ENCODE measurements around the gene PIEZO2. TPM values are rescaled to one million over a fixed set of nuclear protein-coding genes. Genes with fewer than 3 reads are reported as not detected.

PIEZO2 gene
- total RNA-seq, 1 donor from 2014 or later, result 1.7 TPM

- no peaks in the 10 kb centered on the region for H3K9me3 Mint-ChIP-seq (ENCODE audit: low read depth)
- H3K36me3 Mint-ChIP-seq (ENCODE audit: insufficient read depth), result no peaks in the 10 kb centered on the region
- DNase-seq (ENCODE audit: low spot score, unreplicated experiment), result no peak
- no peak overlapping the region for H3K4me3 Mint-ChIP-seq (ENCODE audit: low read depth)
- no peaks in the 10 kb centered on the region for H3K4me1 Mint-ChIP-seq (ENCODE audit: low read depth)
- no peaks in the 10 kb centered on the region for H3K27me3 Mint-ChIP-seq
- H3K27ac Mint-ChIP-seq, result no peak overlapping the region
- no peak for TF ChIP-seq CTCF (IDR thresholded peaks at IDR 0.05; ENCODE audit: unreplicated experiment)
These were observed 235.4 kb downstream of the PIEZO2 start for GRCh38 chr18:10913919-10914318.

GRCh38 chr18:10912790-10913545 lies 236.4 kb downstream of the PIEZO2 start:
- H3K27ac Mint-ChIP-seq, result no peak overlapping the region
- H3K4me1 Mint-ChIP-seq (ENCODE audit: low read depth), result no peaks in the 10 kb centered on the region
- TF ChIP-seq CTCF (IDR thresholded peaks at IDR 0.05; ENCODE audit: unreplicated experiment), result no peak
- DNase-seq (ENCODE audit: low spot score, unreplicated experiment), result no peak
- no peaks in the 10 kb centered on the region for H3K9me3 Mint-ChIP-seq (ENCODE audit: low read depth)
- no peaks in the 10 kb centered on the region for H3K27me3 Mint-ChIP-seq
- H3K4me3 Mint-ChIP-seq (ENCODE audit: low read depth), result no peak overlapping the region
- no peaks in the 10 kb centered on the region for H3K36me3 Mint-ChIP-seq (ENCODE audit: insufficient read depth)

GRCh38 chr18:10909724-10910123 lies 239.6 kb downstream of the PIEZO2 start:
- Mint-ChIP-seq H3K27me3 (no peaks in the 10 kb centered on the region), H3K4me3 (ENCODE audit: low read depth) (no peak overlapping the region), H3K4me1 (ENCODE audit: low read depth) (no peaks in the 10 kb centered on the region), H3K27ac (no peak overlapping the region), H3K9me3 (ENCODE audit: low read depth) (no peaks in the 10 kb centered on the region), H3K36me3 (ENCODE audit: insufficient read depth) (no peaks in the 10 kb centered on the region)
- no peak for DNase-seq (ENCODE audit: low spot score, unreplicated experiment)
- no peak for TF ChIP-seq CTCF (IDR thresholded peaks at IDR 0.05; ENCODE audit: unreplicated experiment)

- no peaks in the 10 kb centered on the region for H3K9me3 Mint-ChIP-seq (ENCODE audit: low read depth)
- no peaks in the 10 kb centered on the region for H3K27me3 Mint-ChIP-seq
- H3K4me3 Mint-ChIP-seq (ENCODE audit: low read depth), result no peak overlapping the region
- TF ChIP-seq CTCF (IDR thresholded peaks at IDR 0.05; ENCODE audit: unreplicated experiment), result no peak
- DNase-seq (ENCODE audit: low spot score, unreplicated experiment), result no peak
- H3K27ac Mint-ChIP-seq, result no peak overlapping the region
- no peaks in the 10 kb centered on the region for H3K36me3 Mint-ChIP-seq (ENCODE audit: insufficient read depth)
- H3K4me1 Mint-ChIP-seq (ENCODE audit: low read depth), result no peaks in the 10 kb centered on the region
These were observed 240.6 kb downstream of the PIEZO2 start for GRCh38 chr18:10908760-10909159.

- no peak for DNase-seq (ENCODE audit: low spot score, unreplicated experiment)
These were observed 241.6 kb downstream of the PIEZO2 start for GRCh38 chr18:10907749-10908148.

More at GRCh38 chr18:10907749-10908148, 241.6 kb downstream of the PIEZO2 start:
- Mint-ChIP-seq H3K4me3 (ENCODE audit: low read depth) (no peak overlapping the region), H3K36me3 (ENCODE audit: insufficient read depth) (no peaks in the 10 kb centered on the region), H3K27ac (no peak overlapping the region), H3K4me1 (ENCODE audit: low read depth) (no peaks in the 10 kb centered on the region), H3K9me3 (ENCODE audit: low read depth) (no peaks in the 10 kb centered on the region), H3K27me3 (no peaks in the 10 kb centered on the region)
- no peak for TF ChIP-seq CTCF (IDR thresholded peaks at IDR 0.05; ENCODE audit: unreplicated experiment)
